Naive thymus-derived CD4-positive, alpha-beta T cell (primary cell): ENCODE data around the gene NUTM2G. TPM values are rescaled to one million over a fixed set of nuclear protein-coding genes. Genes with fewer than 3 reads are reported as not detected.
"Not testable (repeated sequence)": the region's sequence is repeated elsewhere in the genome, so short reads cannot be mapped to it uniquely, and the experiment has no call there.

Source experiments
- ATAC-seq: fragments of 150-1000 bp; cut with Tn5 transposase; 2 replicates; pipeline ENCODE4 v1.10.0; 2021; ENCODE audit warnings: mild to moderate bottlenecking, moderate library complexity
- CTCF ChIA-PET: fragments of 350-600 bp; sonication (Branson Sonifier 250); formaldehyde crosslinking; loops from one replicate; lab custom pipeline; 2021; ENCODE audit warnings: antibody characterized with exemption; lab: Charles Lee
- POLR2A ChIA-PET: fragments of 350-600 bp; sonication (Branson Sonifier 250); formaldehyde crosslinking; loops from one replicate; lab custom pipeline; 2021; ENCODE audit warnings: antibody characterized with exemption, inconsistent platforms; lab: Charles Lee
- DNase-seq, 9 donors: peaks; one replicate each; pipeline versions ENCODE4 v3.0.0 to v3.0.0-alpha.2; 2020 to 2022; ENCODE audit warnings: mixed read lengths in 1 of 9
- H3K27ac ChIP-seq: one replicate; pipeline ENCODE4 v1.7.0; 2013; ENCODE audit warnings: mild to moderate bottlenecking, low read depth, low read length, moderate library complexity
- H3K27me3 ChIP-seq, 2 donors: one replicate each; pipeline ENCODE4 v1.7.0; 2013; ENCODE audit warnings: low read length in 2 of 2, mild to moderate bottlenecking in 2 of 2, moderate library complexity in 2 of 2; ENCODE audit not compliant: control insufficient read depth in 2 of 2, insufficient read depth in 2 of 2
- H3K36me3 ChIP-seq, 3 experiments: 1 replicate in 2 of 3; 2 replicates in 1 of 3; pipeline ENCODE4 v1.7.0; 2013; ENCODE audit warnings: low read length in 3 of 3, mild to moderate bottlenecking in 3 of 3, moderate library complexity in 1 of 3; ENCODE audit not compliant: insufficient read depth in 3 of 3, control insufficient read depth in 2 of 3
- H3K4me1 ChIP-seq, 2 donors: one replicate each; pipeline ENCODE4 v1.7.0; 2013; ENCODE audit warnings: low read length in 2 of 2, mild to moderate bottlenecking in 2 of 2, moderate library complexity in 1 of 2; ENCODE audit not compliant: control insufficient read depth in 2 of 2, insufficient read depth in 2 of 2
- H3K4me3 ChIP-seq: 2 replicates; pipeline ENCODE4 v1.7.0; 2013; ENCODE audit warnings: mild to moderate bottlenecking, low read length
- H3K9me3 ChIP-seq, 3 experiments: 1 replicate in 2 of 3; 2 replicates in 1 of 3; pipeline ENCODE4 v1.7.0; 2013; ENCODE audit warnings: low read length in 3 of 3; ENCODE audit not compliant: control insufficient read depth in 2 of 3
- H3K27ac Mint-ChIP-seq, 9 donors: one replicate each; pipeline ENCODE4 v1.8.0; 2020 to 2022; ENCODE audit warnings: mixed read lengths in 9 of 9, mild to moderate bottlenecking in 8 of 9, moderate library complexity in 5 of 9, inconsistent platforms in 2 of 9
- H3K27me3 Mint-ChIP-seq, 5 donors: one replicate each; pipeline ENCODE4 v1.8.0; 2021 to 2022; ENCODE audit warnings: mixed read lengths in 5 of 5, mild to moderate bottlenecking in 1 of 5
- H3K36me3 Mint-ChIP-seq, 5 donors: one replicate each; pipeline ENCODE4 v1.8.0; 2020 to 2022; ENCODE audit warnings: mixed read lengths in 5 of 5, mild to moderate bottlenecking in 3 of 5, inconsistent platforms in 1 of 5
- H3K4me1 Mint-ChIP-seq, 7 donors: one replicate each; pipeline ENCODE4 v1.8.0; 2020 to 2022; ENCODE audit warnings: mixed read lengths in 7 of 7, mild to moderate bottlenecking in 3 of 7, inconsistent platforms in 1 of 7
- H3K4me3 Mint-ChIP-seq, 10 donors: one replicate each; pipeline ENCODE4 v1.8.0; 2020 to 2022; ENCODE audit warnings: mild to moderate bottlenecking in 10 of 10, mixed read lengths in 10 of 10, moderate library complexity in 6 of 10, inconsistent platforms in 2 of 10
- H3K9me3 Mint-ChIP-seq, 11 donors: one replicate each; pipeline ENCODE4 v1.8.0; 2020 to 2022; ENCODE audit warnings: mixed read lengths in 11 of 11, mild to moderate bottlenecking in 4 of 11, inconsistent platforms in 1 of 11, moderate library complexity in 1 of 11
- intact Hi-C, 2 donors: fragments of 100-400 bp; cut with micrococcal nuclease; formaldehyde crosslinking; loops; one replicate each; pipeline ENCODE4 v1.15.1; 2023
- polyA plus RNA-seq, 2 donors: library from polyadenylated mRNA; unstranded; fragments of 300-500 nt; fragmentation: Illumina TruSeq; gene quantifications; one replicate each; pipeline ENCODE4 v1.2.3, GENCODE V29; 2021
- total RNA-seq, 6 experiments: library from RNA in 5 of 6; stranded (reverse) in 5 of 6; gene quantifications; 1 replicate in 5 of 6; 2 replicates in 1 of 6; pipeline ENCODE4 v1.2.3 and lab custom pipeline; 2021 to 2026

NUTM2G gene
- not detected for total RNA-seq
- polyA plus RNA-seq = under 1 TPM; 0.12 to 0.29 TPM
- total RNA-seq (lab: John Stamatoyannopoulos, UW) = not detected

- H3K9me3 ChIP-seq, H3K27me3 ChIP-seq, H3K4me3 ChIP-seq, H3K4me1 ChIP-seq, H3K36me3 Mint-ChIP-seq, H3K27ac ChIP-seq, POLR2A ChIA-PET, H3K27me3 Mint-ChIP-seq, intact Hi-C loops, DNase-seq, CTCF ChIA-PET, H3K4me1 Mint-ChIP-seq, H3K36me3 ChIP-seq, H3K27ac Mint-ChIP-seq, H3K4me3 Mint-ChIP-seq, ATAC-seq, H3K9me3 Mint-ChIP-seq: not testable (repeated sequence)
Measured at GRCh38 chr9:96928543-96928942, at the start of gene NUTM2G. NUTM2G (plus strand) TSS chr9:96928843; CDS start chr9:96929025, 182 bp downstream.

GRCh38 chr9:96883922-96884321 lies 44.7 kb upstream of the NUTM2G start:
- CTCF ChIA-PET = no interaction called here
- Histone ChIP-seq H3K36me3 (no peaks in the 10 kb centered on the region), H3K9me3 (no peaks in the 10 kb centered on the region), H3K4me1 (no peaks in the 10 kb centered on the region), H3K4me3 (no peak overlapping the region), H3K27me3 (no peaks in the 10 kb centered on the region), H3K27ac (no peak overlapping the region)
- Mint-ChIP-seq H3K4me1 (no peaks in the 10 kb centered on the region), H3K36me3 (peaks cover 3 to 31% (median 27%) of the 10 kb centered on the region in 5 donors), H3K27me3 (peaks cover 4 to 21% (median 10%) of the 10 kb centered on the region in 5 donors), H3K27ac (no peak overlapping the region), H3K4me3 (no peak overlapping the region), H3K9me3 (peaks cover 0 to 39% (median 8%) of the 10 kb centered on the region in 11 donors)
- POLR2A ChIA-PET = no interaction called here
- DNase-seq (no peak), ATAC-seq (no peak)
- intact Hi-C loops = loop anchor here in 1 of 2 donors (2.0 kb wide), 1 partner anchor 17 kb away; no protein-coding TSS in a partner anchor

- Histone ChIP-seq H3K4me3 (no peak overlapping the region), H3K36me3 (no peaks in the 10 kb centered on the region), H3K27me3 (no peaks in the 10 kb centered on the region), H3K27ac (no peak overlapping the region), H3K4me1 (no peaks in the 10 kb centered on the region), H3K9me3 (no peaks in the 10 kb centered on the region)
- H3K9me3 Mint-ChIP-seq = peaks cover 0 to 35% (median 7%) of the 10 kb centered on the region in 11 donors
- DNase-seq = no peak
- peak; percentile 24 for ATAC-seq
- POLR2A ChIA-PET = no interaction called here
- CTCF ChIA-PET = no interaction called here
- intact Hi-C loops = no loop called here
- peaks cover 3 to 31% (median 27%) of the 10 kb centered on the region in 5 donors for H3K36me3 Mint-ChIP-seq
- H3K4me3 Mint-ChIP-seq = no peak overlapping the region
- H3K4me1 Mint-ChIP-seq = no peaks in the 10 kb centered on the region
- H3K27ac Mint-ChIP-seq = no peak overlapping the region
- peaks cover 0 to 16% (median 5%) of the 10 kb centered on the region in 5 donors for H3K27me3 Mint-ChIP-seq
Measured at GRCh38 chr9:96884443-96884842, 44.2 kb upstream of the NUTM2G start.

GRCh38 chr9:96885424-96885823 lies 43.2 kb upstream of the NUTM2G start:
- ChIA-PET POLR2A (no interaction called here), CTCF (no interaction called here)
- Mint-ChIP-seq H3K9me3 (peaks cover 0 to 28% (median 8%) of the 10 kb centered on the region in 11 donors), H3K27me3 (peaks cover 0 to 6% (median 0%) of the 10 kb centered on the region in 5 donors), H3K27ac (peak overlapping the region in 1 of 9 donors; percentile 9), H3K4me1 (no peaks in the 10 kb centered on the region), H3K4me3 (no peak overlapping the region), H3K36me3 (peaks cover 3 to 38% (median 27%) of the 10 kb centered on the region in 5 donors)
- Histone ChIP-seq H3K27me3 (no peaks in the 10 kb centered on the region), H3K4me3 (no peak overlapping the region), H3K36me3 (no peaks in the 10 kb centered on the region), H3K4me1 (no peaks in the 10 kb centered on the region), H3K27ac (no peak overlapping the region), H3K9me3 (no peaks in the 10 kb centered on the region)
- ATAC-seq (no peak), DNase-seq (no peak)
- intact Hi-C loops = no loop called here

- Mint-ChIP-seq H3K4me3 (no peak overlapping the region), H3K9me3 (peaks cover 0 to 20% (median 7%) of the 10 kb centered on the region in 11 donors), H3K4me1 (no peaks in the 10 kb centered on the region), H3K27me3 (no peaks in the 10 kb centered on the region), H3K36me3 (peaks cover 3 to 56% (median 39%) of the 10 kb centered on the region in 5 donors), H3K27ac (no peak overlapping the region)
- POLR2A ChIA-PET = interaction anchor here (1.2 kb wide), 1 partner anchor 504 kb away, joined by 3 read pairs; no protein-coding TSS in a partner anchor
- Histone ChIP-seq H3K36me3 (no peaks in the 10 kb centered on the region), H3K4me3 (no peak overlapping the region), H3K27ac (no peak overlapping the region), H3K9me3 (no peaks in the 10 kb centered on the region), H3K27me3 (no peaks in the 10 kb centered on the region), H3K4me1 (no peaks in the 10 kb centered on the region)
- ATAC-seq = no peak
- DNase-seq = no peak
- CTCF ChIA-PET = no interaction called here
- intact Hi-C loops = no loop called here
Measured at GRCh38 chr9:96888591-96888990, 40.1 kb upstream of the NUTM2G start.

- Histone ChIP-seq H3K27ac (no peak overlapping the region), H3K36me3 (peaks cover 0 to 29% (median 0%) of the 10 kb centered on the region in 3 experiments), H3K4me1 (no peaks in the 10 kb centered on the region), H3K4me3 (no peak overlapping the region), H3K9me3 (no peaks in the 10 kb centered on the region), H3K27me3 (no peaks in the 10 kb centered on the region)
- H3K27ac Mint-ChIP-seq = peak overlapping the region in 1 of 9 donors; percentile 5
- intact Hi-C loops = no loop called here
- no peak overlapping the region for H3K4me3 Mint-ChIP-seq
- ChIA-PET CTCF (no interaction called here), POLR2A (no interaction called here)
- DNase-seq = no peak
- peaks cover 15 to 69% (median 54%) of the 10 kb centered on the region in 5 donors for H3K36me3 Mint-ChIP-seq
- no peaks in the 10 kb centered on the region for H3K27me3 Mint-ChIP-seq
- ATAC-seq = no peak
- H3K4me1 Mint-ChIP-seq = no peaks in the 10 kb centered on the region
- H3K9me3 Mint-ChIP-seq = peaks cover 0 to 10% (median 3%) of the 10 kb centered on the region in 11 donors
Measured at GRCh38 chr9:96892131-96892530, 36.5 kb upstream of the NUTM2G start.

GRCh38 chr9:96900010-96900409 lies 28.6 kb upstream of the NUTM2G start:
- CTCF ChIA-PET, H3K27me3 ChIP-seq, H3K4me1 Mint-ChIP-seq, H3K9me3 ChIP-seq, H3K4me3 Mint-ChIP-seq, H3K4me1 ChIP-seq, H3K27me3 Mint-ChIP-seq, H3K4me3 ChIP-seq, H3K27ac Mint-ChIP-seq, H3K9me3 Mint-ChIP-seq, ATAC-seq, DNase-seq, H3K27ac ChIP-seq, POLR2A ChIA-PET: not testable (repeated sequence)
- H3K36me3 ChIP-seq = peaks cover 0 to 24% (median 0%) of the 10 kb centered on the region in 3 experiments
- intact Hi-C loops = loop anchor here in 1 of 2 donors (2.0 kb wide), 1 partner anchor 17 kb away; no protein-coding TSS in a partner anchor
- peaks cover 5 to 31% (median 26%) of the 10 kb centered on the region in 5 donors for H3K36me3 Mint-ChIP-seq
